Calu3 (cell line): ENCODE data around the gene UFD1. TPM values are rescaled to one million over a fixed set of nuclear protein-coding genes. Genes with fewer than 3 reads are reported as not detected.

Experiments
- BruUV-seq: library from RNA; stranded (reverse); fragments of 400-500 nt; replicated peaks from 2 replicates; lab custom pipeline; 2021; lab: Mats Ljungman, UMichigan
- CTCF ChIA-PET: fragments of 300-600 bp; sonication (Branson Sonifier 250); formaldehyde crosslinking; loops from one replicate; lab custom pipeline; 2022; ENCODE audit warnings: antibody characterized with exemption; lab: Charles Lee
- DNase-seq: peaks from one replicate; pipeline ENCODE4 v3.0.0; 2022
- H3K27ac Mint-ChIP-seq: one replicate; pipeline ENCODE4 v1.8.0; 2022; ENCODE audit warnings: mixed read lengths; ENCODE audit not compliant: unreplicated experiment
- H3K27me3 Mint-ChIP-seq: one replicate; pipeline ENCODE4 v1.8.0; 2022; ENCODE audit warnings: mixed read lengths; ENCODE audit not compliant: unreplicated experiment
- H3K36me3 Mint-ChIP-seq: one replicate; pipeline ENCODE4 v1.8.0; 2022; ENCODE audit warnings: mild to moderate bottlenecking, moderate library complexity, mixed read lengths; ENCODE audit not compliant: insufficient read depth, unreplicated experiment
- H3K4me1 Mint-ChIP-seq: one replicate; pipeline ENCODE4 v1.8.0; 2022; ENCODE audit warnings: mild to moderate bottlenecking, low read depth, mixed read lengths; ENCODE audit not compliant: unreplicated experiment
- H3K4me3 Mint-ChIP-seq: one replicate; pipeline ENCODE4 v1.8.0; 2022; ENCODE audit warnings: mild to moderate bottlenecking, low read depth, moderate library complexity, mixed read lengths; ENCODE audit not compliant: unreplicated experiment
- H3K9me3 Mint-ChIP-seq: one replicate; pipeline ENCODE4 v1.8.0; 2022; ENCODE audit warnings: low read depth, mixed read lengths; ENCODE audit not compliant: unreplicated experiment
- CTCF ChIP-seq: fragments of 200-600 bp; IDR thresholded peaks from one replicate; pipeline ENCODE4 v1.8.0; 2022; ENCODE audit warnings: antibody characterized with exemption; ENCODE audit not compliant: unreplicated experiment
- intact Hi-C: fragments of 100-400 bp; cut with micrococcal nuclease; formaldehyde crosslinking; loops from one replicate; pipeline ENCODE4 v1.10.0; 2022; ENCODE audit not compliant: unreplicated experiment
- total RNA-seq: library from RNA; stranded (reverse); gene quantifications from 2 replicates; pipeline ENCODE4 v1.2.3, GENCODE V29; 2022

Gene UFD1
- total RNA-seq, 1 experiment from 2014 or later: 95.7 TPM

DNA sequence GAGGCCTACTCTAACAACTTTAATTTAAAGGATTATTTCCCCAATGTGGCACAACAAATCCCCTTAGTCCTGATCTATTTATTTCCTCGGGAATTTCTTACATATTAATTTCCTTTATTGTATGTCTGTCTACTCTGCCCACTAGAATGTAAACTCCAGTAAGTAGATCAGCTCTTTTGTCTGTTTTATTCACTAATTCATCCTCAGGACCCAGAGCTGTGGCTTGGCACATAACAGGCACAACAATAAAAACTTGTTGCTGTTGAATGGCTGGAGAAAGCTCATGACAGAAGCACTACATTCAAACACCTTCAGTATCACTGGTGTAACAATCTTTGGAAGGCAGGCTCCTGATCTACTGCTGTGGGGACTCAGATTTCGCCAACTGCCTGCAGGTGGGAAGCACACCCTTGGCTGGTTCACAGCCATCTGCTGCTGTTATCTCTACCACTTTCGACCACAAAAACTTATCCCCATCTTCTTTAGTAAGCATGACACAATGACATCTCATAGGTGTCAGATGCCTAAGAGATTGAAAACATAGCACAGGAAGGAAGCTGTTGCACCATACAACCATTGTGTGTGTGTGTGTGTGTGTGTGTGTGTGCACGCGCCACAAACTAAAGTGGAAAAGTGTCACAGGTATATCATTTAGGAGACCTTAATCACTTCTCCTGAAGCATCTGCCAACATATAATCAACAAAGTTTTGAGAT lies 59.4 kb downstream of the UFD1 start:
- CTCF ChIA-PET: no interaction called here
- intact Hi-C loops: no loop called here
- no peak overlapping the region for H3K4me3 Mint-ChIP-seq

DNA sequence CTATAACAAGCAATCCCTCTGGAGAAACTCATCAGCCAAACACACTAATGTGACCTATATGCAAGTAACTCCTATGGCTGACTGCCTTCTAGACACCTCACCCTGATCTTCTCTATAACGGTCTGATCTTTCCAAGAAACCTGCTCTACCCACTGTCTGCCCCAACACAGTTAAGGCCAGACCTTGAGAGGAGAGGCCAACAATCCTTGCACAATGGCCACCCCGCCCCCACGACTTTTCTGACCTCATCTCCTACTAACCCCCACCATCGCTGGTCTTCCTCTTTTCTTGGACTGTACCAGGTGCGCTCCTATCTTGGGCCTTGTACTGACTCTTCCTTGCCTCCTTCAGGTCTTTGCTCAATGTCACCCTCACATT lies 59.9 kb downstream of the UFD1 start:
- intact Hi-C loops: no loop called here
- no TSS peak for BruUV-seq
- peaks cover 26% of the 10 kb centered on the region for H3K4me1 Mint-ChIP-seq
- no peak for TF ChIP-seq CTCF
- no peak overlapping the region for H3K4me3 Mint-ChIP-seq
- H3K27me3 Mint-ChIP-seq: no peaks in the 10 kb centered on the region
- CTCF ChIA-PET: no interaction called here
- no peak overlapping the region for H3K27ac Mint-ChIP-seq
- DNase-seq: no peak
- no peaks in the 10 kb centered on the region for H3K9me3 Mint-ChIP-seq
- no peaks in the 10 kb centered on the region for H3K36me3 Mint-ChIP-seq

More for the DNA sequence above, 59.4 kb downstream of the UFD1 start:
- Mint-ChIP-seq H3K27ac (no peak overlapping the region), H3K9me3 (no peaks in the 10 kb centered on the region), H3K36me3 (no peaks in the 10 kb centered on the region), H3K27me3 (no peaks in the 10 kb centered on the region), H3K4me1 (peaks cover 22% of the 10 kb centered on the region)
- no TSS peak for BruUV-seq
- no peak for DNase-seq
- no peak for TF ChIP-seq CTCF

DNA sequence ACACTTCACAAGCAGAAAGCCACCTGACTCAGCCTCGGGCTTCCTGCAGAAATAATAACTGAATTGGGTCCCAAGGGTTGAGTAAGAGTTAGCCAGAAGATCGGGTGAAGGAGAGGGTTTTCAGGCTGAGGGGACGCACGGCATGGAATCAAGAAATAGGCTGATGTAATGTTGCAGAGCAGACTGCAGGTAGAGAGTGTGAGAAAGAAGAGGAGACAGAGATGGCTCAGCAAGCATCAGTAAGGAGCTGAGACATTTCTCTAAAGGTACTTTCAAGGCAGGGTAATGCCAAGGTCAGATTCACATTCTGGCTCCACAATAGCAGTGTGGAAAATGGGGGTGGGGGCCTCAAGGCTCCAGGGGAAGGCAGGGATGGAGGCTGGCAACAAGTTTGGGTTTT lies 66.1 kb downstream of the UFD1 start:
- TF ChIP-seq CTCF: no peak
- Mint-ChIP-seq H3K27me3 (no peaks in the 10 kb centered on the region), H3K27ac (no peak overlapping the region), H3K4me1 (peaks cover 17% of the 10 kb centered on the region), H3K9me3 (no peaks in the 10 kb centered on the region), H3K4me3 (no peak overlapping the region), H3K36me3 (peaks cover 11% of the 10 kb centered on the region)
- BruUV-seq: no TSS peak
- CTCF ChIA-PET: no interaction called here
- DNase-seq: no peak
- intact Hi-C loops: no loop called here

DNA sequence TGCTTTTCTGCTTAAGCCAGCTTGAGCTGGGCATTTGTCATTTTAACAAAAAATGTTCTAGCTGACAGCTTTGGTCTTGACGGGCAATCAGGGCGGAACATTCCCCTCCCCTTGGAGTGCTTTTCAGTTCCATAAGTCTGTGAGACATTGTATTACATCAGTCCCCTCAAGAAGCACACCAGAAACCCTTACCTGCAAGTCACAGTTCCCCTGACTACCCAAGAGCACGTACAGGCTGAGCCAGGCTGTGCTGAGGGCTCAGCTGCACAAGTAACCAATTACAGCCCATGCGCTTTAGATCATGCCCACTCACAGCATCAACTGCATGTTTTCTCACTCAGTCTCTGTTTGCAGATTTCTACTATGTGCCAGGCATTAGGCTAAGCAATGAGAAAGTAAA lies 66.5 kb downstream of the UFD1 start:
- CTCF ChIA-PET: no interaction called here

More for the DNA sequence above, 66.5 kb downstream of the UFD1 start:
- Mint-ChIP-seq H3K4me3 (no peak overlapping the region), H3K4me1 (peaks cover 17% of the 10 kb centered on the region), H3K9me3 (no peaks in the 10 kb centered on the region), H3K27me3 (no peaks in the 10 kb centered on the region), H3K27ac (no peak overlapping the region), H3K36me3 (peaks cover 12% of the 10 kb centered on the region)
- DNase-seq: no peak
- intact Hi-C loops: no loop called here
- no TSS peak for BruUV-seq
- TF ChIP-seq CTCF: no peak
